Measurements from ENCODE around the gene EN1.

DNA sequence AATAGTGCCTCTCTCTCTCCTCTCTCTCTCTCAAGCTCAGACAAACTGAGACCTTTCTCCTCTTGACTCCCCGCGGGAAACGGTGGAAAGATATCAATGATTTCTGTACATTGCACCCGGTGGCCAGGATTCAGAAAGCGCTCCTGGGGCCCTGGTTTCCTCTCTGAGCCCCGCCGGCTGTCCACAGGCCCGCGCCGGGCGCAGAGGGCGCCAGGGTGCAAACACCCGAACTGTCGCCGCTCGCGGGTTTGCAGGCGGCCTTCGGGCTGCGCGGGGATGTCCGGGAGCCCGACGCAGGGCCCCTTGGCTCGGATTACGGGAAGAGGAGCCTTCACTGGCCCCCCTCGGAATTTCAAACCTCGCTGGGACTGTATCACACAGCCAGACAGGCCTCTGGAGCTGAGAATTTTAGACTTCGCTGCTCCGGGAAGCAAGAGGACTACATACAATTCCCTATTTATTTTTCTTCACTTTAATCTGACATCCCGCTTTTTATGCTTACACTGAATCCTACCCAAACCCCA is 5.2 kb upstream of the EN1 start:
- TF ChIP-seq, protein P1, sequence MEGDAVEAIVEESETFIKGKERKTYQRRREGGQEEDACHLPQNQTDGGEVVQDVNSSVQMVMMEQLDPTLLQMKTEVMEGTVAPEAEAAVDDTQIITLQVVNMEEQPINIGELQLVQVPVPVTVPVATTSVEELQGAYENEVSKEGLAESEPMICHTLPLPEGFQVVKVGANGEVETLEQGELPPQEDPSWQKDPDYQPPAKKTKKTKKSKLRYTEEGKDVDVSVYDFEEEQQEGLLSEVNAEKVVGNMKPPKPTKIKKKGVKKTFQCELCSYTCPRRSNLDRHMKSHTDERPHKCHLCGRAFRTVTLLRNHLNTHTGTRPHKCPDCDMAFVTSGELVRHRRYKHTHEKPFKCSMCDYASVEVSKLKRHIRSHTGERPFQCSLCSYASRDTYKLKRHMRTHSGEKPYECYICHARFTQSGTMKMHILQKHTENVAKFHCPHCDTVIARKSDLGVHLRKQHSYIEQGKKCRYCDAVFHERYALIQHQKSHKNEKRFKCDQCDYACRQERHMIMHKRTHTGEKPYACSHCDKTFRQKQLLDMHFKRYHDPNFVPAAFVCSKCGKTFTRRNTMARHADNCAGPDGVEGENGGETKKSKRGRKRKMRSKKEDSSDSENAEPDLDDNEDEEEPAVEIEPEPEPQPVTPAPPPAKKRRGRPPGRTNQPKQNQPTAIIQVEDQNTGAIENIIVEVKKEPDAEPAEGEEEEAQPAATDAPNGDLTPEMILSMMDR (conservative IDR thresholded peaks at IDR 0.05) = no peak
- no peak for TF ChIP-seq EZH2 (IDR thresholded peaks at IDR 0.05; ENCODE audit: low read depth)

Measured in PC-9 (cell line).